H9 (cell line): Measurements from ENCODE around the gene MSI2. TPM values are rescaled to one million over a fixed set of nuclear protein-coding genes. Genes with fewer than 3 reads are reported as not detected.

Source experiments
- DNase-seq: peaks from one replicate; pipeline ENCODE4 v3.0.0-alpha.2; 2017
- H2AFZ ChIP-seq: one replicate; pipeline ENCODE4 v1.6.1; 2013; ENCODE audit warnings: mild to moderate bottlenecking, low read length, control low read depth, moderate library complexity
- H2AK5ac ChIP-seq: 2 replicates; pipeline ENCODE4 v1.6.1; 2013; ENCODE audit warnings: low read length, control low read depth, mixed read lengths; ENCODE audit not compliant: insufficient read length
- H2BK120ac ChIP-seq: one replicate; pipeline ENCODE4 v1.6.1; 2013; ENCODE audit warnings: low read depth, mild to moderate bottlenecking, low read length, control low read depth, inconsistent platforms; ENCODE audit not compliant: poor library complexity, severe bottlenecking
- H2BK12ac ChIP-seq: 2 replicates; pipeline ENCODE4 v1.6.1; 2013; ENCODE audit warnings: low read length, control low read depth, mixed read lengths, low read depth; ENCODE audit not compliant: insufficient read length
- H2BK15ac ChIP-seq: 2 replicates; pipeline ENCODE4 v1.6.1; 2013; ENCODE audit warnings: low read depth, low read length, control low read depth
- H2BK20ac ChIP-seq: one replicate; pipeline ENCODE4 v1.6.1; 2013; ENCODE audit warnings: low read depth, mild to moderate bottlenecking, low read length, control low read depth, inconsistent platforms; ENCODE audit not compliant: poor library complexity, severe bottlenecking
- H2BK5ac ChIP-seq: 2 replicates; pipeline ENCODE4 v1.6.1; 2013; ENCODE audit warnings: low read length, control low read depth, mixed read lengths; ENCODE audit not compliant: insufficient read length
- H3K14ac ChIP-seq: 2 replicates; pipeline ENCODE4 v1.6.1; 2013; ENCODE audit warnings: low read length, control low read depth; ENCODE audit not compliant: insufficient read depth
- H3K18ac ChIP-seq: 2 replicates; pipeline ENCODE4 v1.6.1; 2013; ENCODE audit warnings: low read depth, mild to moderate bottlenecking, mixed read lengths, low read length, control low read depth; ENCODE audit not compliant: insufficient read length
- H3K23ac ChIP-seq: 2 replicates; pipeline ENCODE4 v1.6.1; 2013; ENCODE audit warnings: low read length, control low read depth, mixed read lengths, low read depth; ENCODE audit not compliant: insufficient read length
- H3K23me2 ChIP-seq: 2 replicates; pipeline ENCODE4 v1.6.1; 2013; ENCODE audit warnings: low read depth, mild to moderate bottlenecking, mixed read lengths, low read length, control low read depth; ENCODE audit not compliant: insufficient read length, poor library complexity, severe bottlenecking
- H3K27ac ChIP-seq: 2 replicates; pipeline ENCODE4 v1.5.1; 2013; ENCODE audit warnings: low read length, control low read depth, mixed read lengths, low read depth; ENCODE audit not compliant: insufficient read length
- H3K27me3 ChIP-seq: 2 replicates; pipeline ENCODE4 v1.6.1; 2013; ENCODE audit warnings: low read length, control low read depth, inconsistent platforms; ENCODE audit not compliant: insufficient read depth
- H3K4ac ChIP-seq: 2 replicates; pipeline ENCODE4 v1.6.1; 2013; ENCODE audit warnings: low read depth, mild to moderate bottlenecking, control low read depth, inconsistent platforms, low read length, moderate library complexity
- H3K4me1 ChIP-seq: 2 replicates; pipeline ENCODE4 v1.6.1; 2013; ENCODE audit warnings: low read length, control low read depth, inconsistent platforms; ENCODE audit not compliant: insufficient read depth
- H3K4me2 ChIP-seq: 2 replicates; pipeline ENCODE4 v1.6.1; 2013; ENCODE audit warnings: low read length, control low read depth, mixed read lengths; ENCODE audit not compliant: insufficient read length, insufficient read depth
- H3K56ac ChIP-seq: 2 replicates; pipeline ENCODE4 v1.6.1; 2013; ENCODE audit warnings: low read depth, mild to moderate bottlenecking, mixed read lengths, low read length, control low read depth; ENCODE audit not compliant: insufficient read length
- H3K79me1 ChIP-seq: 2 replicates; pipeline ENCODE4 v1.6.1; 2013; ENCODE audit warnings: low read depth, mild to moderate bottlenecking, moderate library complexity, low read length, control low read depth, inconsistent platforms; ENCODE audit not compliant: insufficient read depth, poor library complexity, severe bottlenecking
- H3K79me2 ChIP-seq: 2 replicates; pipeline ENCODE4 v1.6.1; 2013; ENCODE audit warnings: low read length, control low read depth, inconsistent platforms; ENCODE audit not compliant: insufficient read depth
- H3K9ac ChIP-seq: 2 replicates; pipeline ENCODE4 v1.6.1; 2013; ENCODE audit warnings: low read length, control low read depth, mixed read lengths; ENCODE audit not compliant: insufficient read length; ENCODE audit errors: extremely low read depth
- H3K9me3 ChIP-seq: one replicate; pipeline ENCODE4 v1.6.1; 2013; ENCODE audit warnings: low read depth, low read length, inconsistent platforms; ENCODE audit not compliant: control insufficient read depth
- H3T11ph ChIP-seq: one replicate; pipeline ENCODE4 v1.6.1; 2013; ENCODE audit warnings: mild to moderate bottlenecking, low read length, control low read depth, inconsistent platforms
- H4K20me1 ChIP-seq: one replicate; pipeline ENCODE4 v1.6.1; 2013; ENCODE audit not compliant: control insufficient read depth, insufficient read length, insufficient read depth
- H4K5ac ChIP-seq: 2 replicates; pipeline ENCODE4 v1.6.1; 2013; ENCODE audit warnings: low read depth, mild to moderate bottlenecking, mixed read lengths, low read length, control low read depth; ENCODE audit not compliant: insufficient read length
- H4K8ac ChIP-seq: replicated peaks from 2 replicates; pipeline ENCODE4 v1.6.1; 2013; ENCODE audit warnings: low read length, control low read depth, mixed read lengths, low read depth; ENCODE audit not compliant: insufficient read length
- H4K91ac ChIP-seq: 2 replicates; pipeline ENCODE4 v1.6.1; 2013; ENCODE audit warnings: low read depth, mild to moderate bottlenecking, moderate library complexity, mixed read lengths, low read length, control low read depth; ENCODE audit not compliant: insufficient read length
- H3K27ac Mint-ChIP-seq, 3 experiments: 2 replicates in 2 of 3; 3 replicates in 1 of 3; pipeline ENCODE4 v1.8.0; 2020 to 2021; ENCODE audit warnings: mixed read lengths in 3 of 3, mild to moderate bottlenecking in 1 of 3, moderate library complexity in 1 of 3
- H3K27me3 Mint-ChIP-seq: 2 replicates; pipeline ENCODE4 v1.8.0; 2021; ENCODE audit warnings: low read depth, mild to moderate bottlenecking, moderate library complexity, mixed read lengths
- H3K36me3 Mint-ChIP-seq, 3 experiments: 2 replicates in 2 of 3; 3 replicates in 1 of 3; pipeline ENCODE4 v1.8.0; 2020 to 2021; ENCODE audit warnings: low read depth in 3 of 3, mixed read lengths in 3 of 3; ENCODE audit not compliant: insufficient read depth in 1 of 3
- H3K4me1 Mint-ChIP-seq, 2 experiments: 2 replicates each; pipeline ENCODE4 v1.8.0; 2020; ENCODE audit warnings: mixed read lengths in 2 of 2
- H3K4me3 Mint-ChIP-seq, 2 experiments: 2 replicates in 1 of 2; 3 replicates in 1 of 2; pipeline ENCODE4 v1.8.0; 2020 to 2021; ENCODE audit warnings: mild to moderate bottlenecking in 2 of 2, mixed read lengths in 2 of 2, moderate library complexity in 1 of 2
- H3K9me3 Mint-ChIP-seq, 2 experiments: 2 replicates in 1 of 2; 3 replicates in 1 of 2; pipeline ENCODE4 v1.8.0; 2020; ENCODE audit warnings: mild to moderate bottlenecking in 2 of 2, mixed read lengths in 2 of 2, moderate library complexity in 1 of 2
- WGBS: extraction: QIAGEN DNeasy Blood & Tissue Kit; methylation state at CpG from one replicate; pipeline ENCODE4 v1.1.7; 2013; ENCODE audit warnings: missing lambda C conversion rate, low lambda C conversion rate, mixed read lengths; ENCODE audit not compliant: insufficient read length; ENCODE audit errors: extremely low coverage; 5-methylcytosine and 5-hydroxymethylcytosine counted together
- total RNA-seq: library from RNA; stranded (reverse); gene quantifications from 2 replicates; pipeline ENCODE4 v1.2.1, GENCODE V29; 2021
- TF ChIP-seq, protein P1 (sequence below): fragments of 200-600 bp; sonication (generic); conservative IDR thresholded peaks from 3 replicates; pipeline ENCODE4 v1.8.0; 2021; ENCODE audit warnings: antibody characterized with exemption, mild to moderate bottlenecking

The MSI2 gene
- total RNA-seq, 1 experiment from 2014 or later: 98.5 TPM

DNA sequence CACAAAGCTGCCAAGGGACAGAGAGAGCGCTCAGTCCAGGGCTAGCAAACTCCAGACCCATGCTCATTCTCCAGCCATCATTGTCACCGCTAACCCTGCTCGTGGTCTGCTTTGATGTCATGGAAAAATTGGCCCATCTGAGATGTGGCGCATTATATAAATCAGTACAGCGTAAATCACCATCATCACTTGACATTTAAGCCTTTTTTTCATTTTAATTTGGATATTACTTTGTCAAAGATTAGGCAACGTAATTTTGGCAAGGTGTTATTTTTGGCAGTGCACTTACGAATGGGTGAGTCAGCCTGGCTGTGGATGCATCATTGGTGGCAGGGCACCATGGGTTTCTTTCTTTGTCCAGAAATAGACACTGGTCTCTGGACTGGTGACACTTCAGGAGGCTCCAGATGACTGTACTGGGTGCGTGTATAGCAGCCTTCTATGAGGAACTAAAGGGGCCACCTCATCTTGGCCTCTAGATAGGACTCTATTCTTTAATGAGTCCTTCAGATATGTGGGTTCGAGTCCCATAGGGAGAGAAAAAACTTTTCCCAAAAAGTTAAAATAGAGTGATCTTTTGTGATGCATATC, 166.3 kb downstream of the MSI2 start:
- no peaks in the 10 kb centered on the region for H3K79me1 ChIP-seq
- H3K56ac ChIP-seq: no peak overlapping the region
- H2AK5ac ChIP-seq: no peak overlapping the region
- no peak overlapping the region for H2BK20ac ChIP-seq
- no peak overlapping the region for H4K91ac ChIP-seq
- H3K23me2 ChIP-seq: no peaks in the 10 kb centered on the region
- Mint-ChIP-seq H3K27me3 (no peaks in the 10 kb centered on the region), H3K36me3 (peaks cover 3 to 11% (median 8%) of the 10 kb centered on the region in 3 experiments; a peak in 4 of 7 replicates), H3K4me3 (no peak overlapping the region), H3K9me3 (no peaks in the 10 kb centered on the region), H3K4me1 (peaks cover 32 to 36% of the 10 kb centered on the region in 2 experiments), H3K27ac (no peak overlapping the region; a peak in 1 of 7 replicates)
- no peak overlapping the region for H2BK12ac ChIP-seq
- no peak overlapping the region for H3K27ac ChIP-seq
- H2BK15ac ChIP-seq: no peak overlapping the region
- no peaks in the 10 kb centered on the region for H3K27me3 ChIP-seq
- no CpG with 5 or more reads among the region's 9 CpGs for WGBS
- no peak overlapping the region for H3K4me2 ChIP-seq
- H3K9me3 ChIP-seq: no peaks in the 10 kb centered on the region
- H3K23ac ChIP-seq: no peak overlapping the region
- no peaks in the 10 kb centered on the region for H4K20me1 ChIP-seq
- H3T11ph ChIP-seq: no peak overlapping the region
- no peak overlapping the region for H2AFZ ChIP-seq
- DNase-seq: no peak
- H4K8ac ChIP-seq: no peak overlapping the region
- H3K14ac ChIP-seq: no peak overlapping the region
- no peak overlapping the region for H2BK120ac ChIP-seq
- H3K4me1 ChIP-seq: peaks cover 6% of the 10 kb centered on the region
- H4K5ac ChIP-seq: no peak overlapping the region
- no peak overlapping the region for H3K4ac ChIP-seq
- H3K9ac ChIP-seq: no peak overlapping the region
- H2BK5ac ChIP-seq: no peak overlapping the region
- TF ChIP-seq, protein P1, sequence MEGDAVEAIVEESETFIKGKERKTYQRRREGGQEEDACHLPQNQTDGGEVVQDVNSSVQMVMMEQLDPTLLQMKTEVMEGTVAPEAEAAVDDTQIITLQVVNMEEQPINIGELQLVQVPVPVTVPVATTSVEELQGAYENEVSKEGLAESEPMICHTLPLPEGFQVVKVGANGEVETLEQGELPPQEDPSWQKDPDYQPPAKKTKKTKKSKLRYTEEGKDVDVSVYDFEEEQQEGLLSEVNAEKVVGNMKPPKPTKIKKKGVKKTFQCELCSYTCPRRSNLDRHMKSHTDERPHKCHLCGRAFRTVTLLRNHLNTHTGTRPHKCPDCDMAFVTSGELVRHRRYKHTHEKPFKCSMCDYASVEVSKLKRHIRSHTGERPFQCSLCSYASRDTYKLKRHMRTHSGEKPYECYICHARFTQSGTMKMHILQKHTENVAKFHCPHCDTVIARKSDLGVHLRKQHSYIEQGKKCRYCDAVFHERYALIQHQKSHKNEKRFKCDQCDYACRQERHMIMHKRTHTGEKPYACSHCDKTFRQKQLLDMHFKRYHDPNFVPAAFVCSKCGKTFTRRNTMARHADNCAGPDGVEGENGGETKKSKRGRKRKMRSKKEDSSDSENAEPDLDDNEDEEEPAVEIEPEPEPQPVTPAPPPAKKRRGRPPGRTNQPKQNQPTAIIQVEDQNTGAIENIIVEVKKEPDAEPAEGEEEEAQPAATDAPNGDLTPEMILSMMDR: no peak
- no peak overlapping the region for H3K18ac ChIP-seq
- no peaks in the 10 kb centered on the region for H3K79me2 ChIP-seq
